Measurements from ENCODE around the gene ZNF599. TPM values are rescaled to one million over a fixed set of nuclear protein-coding genes. Genes with fewer than 3 reads are reported as not detected.

Gene ZNF599
- total and polyA plus RNA-seq, 2 donors (not counting 1 experiment from before 2014, with no cell fraction given): 6.0 to 7.6 TPM

GRCh38 chr19:34715357-34715756 is 57.7 kb downstream of the ZNF599 start:
- H3K9me3 Mint-ChIP-seq (ENCODE audit: insufficient read depth): peaks cover 9% of the 10 kb centered on the region
- no peak overlapping the region for H3K4me3 ChIP-seq (ENCODE audit: control extremely low read depth in 1 of 5, extremely low read depth in 1 of 5, insufficient read depth in 1 of 5, low read depth in 2 of 5, low read length in 4 of 5)
- CTCF ChIA-PET: interaction anchor here (1.5 to 9.1 kb wide), 2 partner anchors 75 to 76 kb away, joined by 6 to 111 read pairs; no protein-coding TSS in a partner anchor
- DNase-seq (no peak), ATAC-seq (ENCODE audit: low read depth) (no peak)
- H3K79me2 ChIP-seq (ENCODE audit: control insufficient read depth, insufficient read depth, low read length): no peaks in the 10 kb centered on the region
- H3K27me3 ChIP-seq (replicated peaks in 1 of 4; ENCODE audit: control extremely low read depth in 1 of 4, control insufficient read depth in 3 of 4, insufficient read depth in 4 of 4, low read length in 3 of 4): peaks cover 0 to 12% (median 1%) of the 10 kb centered on the region in 4 experiments
- POLR2A ChIA-PET: no interaction called here
- intact Hi-C loops (cut with micrococcal nuclease): loop anchor here (10.0 kb wide), 1 partner anchor 1481 kb away; no protein-coding TSS in a partner anchor
- H3K4me3 Mint-ChIP-seq: no peak overlapping the region
- peaks cover 3 to 17% (median 4%) of the 10 kb centered on the region in 3 donors for H3K9me3 ChIP-seq (ENCODE audit: control extremely low read depth in 1 of 3, control insufficient read depth in 2 of 3, insufficient read depth in 1 of 3, low read length in 2 of 3)
- no peak overlapping the region for H2AFZ ChIP-seq (ENCODE audit: insufficient read depth, low read depth, low read length, poor library complexity, severe bottlenecking)
- no peak overlapping the region for H3K27ac ChIP-seq (ENCODE audit: low read length in 2 of 2)
- H3K36me3 ChIP-seq (replicated peaks in 1 of 2; ENCODE audit: control extremely low read depth in 1 of 2, control insufficient read depth in 1 of 2, extremely low read depth in 1 of 2, insufficient read depth in 2 of 2, low read length in 1 of 2): no peaks in the 10 kb centered on the region
- H3K27me3 Mint-ChIP-seq: peaks cover 21% of the 10 kb centered on the region
- no peak overlapping the region for H3K27ac Mint-ChIP-seq
- no peak overlapping the region for H3K9ac ChIP-seq (ENCODE audit: low read length)
- no peaks in the 10 kb centered on the region for H3K4me1 Mint-ChIP-seq
- no peak overlapping the region for H3K4me2 ChIP-seq (replicated peaks; ENCODE audit: low read depth, low read length, poor library complexity, severe bottlenecking)
- no peaks in the 10 kb centered on the region for H4K20me1 ChIP-seq (ENCODE audit: control insufficient read depth, insufficient read depth, low read length, poor library complexity, severe bottlenecking)
- no peaks in the 10 kb centered on the region for H3K4me1 ChIP-seq (ENCODE audit: control insufficient read depth in 2 of 2, insufficient read depth in 2 of 2, low read length in 2 of 2)
- no peak for TF ChIP-seq EZH2 (IDR thresholded peaks at IDR 0.05; ENCODE audit: borderline replicate concordance, insufficient read depth, low read depth, low read length, poor library complexity, severe bottlenecking)
- TF ChIP-seq, protein P1, sequence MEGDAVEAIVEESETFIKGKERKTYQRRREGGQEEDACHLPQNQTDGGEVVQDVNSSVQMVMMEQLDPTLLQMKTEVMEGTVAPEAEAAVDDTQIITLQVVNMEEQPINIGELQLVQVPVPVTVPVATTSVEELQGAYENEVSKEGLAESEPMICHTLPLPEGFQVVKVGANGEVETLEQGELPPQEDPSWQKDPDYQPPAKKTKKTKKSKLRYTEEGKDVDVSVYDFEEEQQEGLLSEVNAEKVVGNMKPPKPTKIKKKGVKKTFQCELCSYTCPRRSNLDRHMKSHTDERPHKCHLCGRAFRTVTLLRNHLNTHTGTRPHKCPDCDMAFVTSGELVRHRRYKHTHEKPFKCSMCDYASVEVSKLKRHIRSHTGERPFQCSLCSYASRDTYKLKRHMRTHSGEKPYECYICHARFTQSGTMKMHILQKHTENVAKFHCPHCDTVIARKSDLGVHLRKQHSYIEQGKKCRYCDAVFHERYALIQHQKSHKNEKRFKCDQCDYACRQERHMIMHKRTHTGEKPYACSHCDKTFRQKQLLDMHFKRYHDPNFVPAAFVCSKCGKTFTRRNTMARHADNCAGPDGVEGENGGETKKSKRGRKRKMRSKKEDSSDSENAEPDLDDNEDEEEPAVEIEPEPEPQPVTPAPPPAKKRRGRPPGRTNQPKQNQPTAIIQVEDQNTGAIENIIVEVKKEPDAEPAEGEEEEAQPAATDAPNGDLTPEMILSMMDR (IDR thresholded peaks at IDR 0.05): no peak

GRCh38 chr19:34713262-34713637 is 59.8 kb downstream of the ZNF599 start:
- ChIA-PET CTCF (interaction anchor here (0.6 to 9.1 kb wide), 11 partner anchors 8 to 1297 kb away, joined by 3 to 111 read pairs (median 4); partner anchors contain the start of gene ZNF302), POLR2A (no interaction called here)
- Histone ChIP-seq H3K27me3 (replicated peaks in 1 of 4; ENCODE audit: control extremely low read depth in 1 of 4, control insufficient read depth in 3 of 4, insufficient read depth in 4 of 4, low read length in 3 of 4) (peaks cover 0 to 12% (median 1%) of the 10 kb centered on the region in 4 experiments), H3K4me3 (ENCODE audit: control extremely low read depth in 1 of 5, extremely low read depth in 1 of 5, insufficient read depth in 1 of 5, low read depth in 2 of 5, low read length in 4 of 5) (no peak overlapping the region), H3K9ac (ENCODE audit: low read length) (no peak overlapping the region), H2AFZ (ENCODE audit: insufficient read depth, low read depth, low read length, poor library complexity, severe bottlenecking) (no peak overlapping the region), H3K27ac (ENCODE audit: low read length in 2 of 2) (no peak overlapping the region), H3K4me1 (ENCODE audit: control insufficient read depth in 2 of 2, insufficient read depth in 2 of 2, low read length in 2 of 2) (no peaks in the 10 kb centered on the region), H3K79me2 (ENCODE audit: control insufficient read depth, insufficient read depth, low read length) (no peaks in the 10 kb centered on the region), H3K4me2 (replicated peaks; ENCODE audit: low read depth, low read length, poor library complexity, severe bottlenecking) (no peak overlapping the region), H4K20me1 (ENCODE audit: control insufficient read depth, insufficient read depth, low read length, poor library complexity, severe bottlenecking) (no peaks in the 10 kb centered on the region), H3K9me3 (ENCODE audit: control extremely low read depth in 1 of 3, control insufficient read depth in 2 of 3, insufficient read depth in 1 of 3, low read length in 2 of 3) (peaks cover 2 to 17% (median 4%) of the 10 kb centered on the region in 3 donors), H3K36me3 (replicated peaks in 1 of 2; ENCODE audit: control extremely low read depth in 1 of 2, control insufficient read depth in 1 of 2, extremely low read depth in 1 of 2, insufficient read depth in 2 of 2, low read length in 1 of 2) (no peaks in the 10 kb centered on the region)
- WGBS (ENCODE audit: insufficient coverage): 92% methylated on average over 2 of the region's 2 CpGs
- intact Hi-C loops (cut with micrococcal nuclease): loop anchor here (2.0 to 10.0 kb wide), 2 partner anchors 36 to 1478 kb away; partner anchors contain the start of genes SCGB2B2 and ZNF302
- H3K4me1 Mint-ChIP-seq: no peaks in the 10 kb centered on the region
- ATAC-seq (ENCODE audit: low read depth) (no peak), DNase-seq (no peak)
- no peak for TF ChIP-seq EZH2 (IDR thresholded peaks at IDR 0.05; ENCODE audit: borderline replicate concordance, insufficient read depth, low read depth, low read length, poor library complexity, severe bottlenecking)
- TF ChIP-seq, protein P1 (IDR thresholded peaks at IDR 0.05): no peak
- peaks cover 26% of the 10 kb centered on the region for H3K27me3 Mint-ChIP-seq
- peaks cover 9% of the 10 kb centered on the region for H3K9me3 Mint-ChIP-seq (ENCODE audit: insufficient read depth)
- H3K4me3 Mint-ChIP-seq: no peak overlapping the region
- H3K27ac Mint-ChIP-seq: no peak overlapping the region
